GM19099 (cell line): ENCODE results near the gene CCDC112.

ENCODE experiments used
- POLR2A ChIP-seq: IDR thresholded peaks from 3 replicates; pipeline ENCODE4 v1.6.1; 2011; ENCODE audit warnings: low read depth; ENCODE audit not compliant: insufficient read length; ENCODE audit errors: extremely low read depth

The CCDC112 gene

GRCh38 chr5:115246361-115246991, 50.0 kb downstream of the CCDC112 start:
- no peak for TF ChIP-seq POLR2A

- TF ChIP-seq POLR2A, result no peak
Observed at GRCh38 chr5:115243412-115243811, 53.0 kb downstream of the CCDC112 start.

- TF ChIP-seq POLR2A, result no peak
Observed at GRCh38 chr5:115241881-115242642, 54.4 kb downstream of the CCDC112 start.

- no peak for TF ChIP-seq POLR2A
Observed at GRCh38 chr5:115237066-115237465, 59.4 kb downstream of the CCDC112 start.

- TF ChIP-seq POLR2A, result no peak
Observed at GRCh38 chr5:115236599-115236998, 59.9 kb downstream of the CCDC112 start.

- TF ChIP-seq POLR2A, result no peak
Observed at GRCh38 chr5:115231598-115231997, 64.9 kb downstream of the CCDC112 start.

GRCh38 chr5:115229606-115230005, 66.8 kb downstream of the CCDC112 start:
- no peak for TF ChIP-seq POLR2A

- no peak for TF ChIP-seq POLR2A
Observed at GRCh38 chr5:115227281-115227680, 69.2 kb downstream of the CCDC112 start.
